Measurements from ENCODE around the gene DEDD2.

The DEDD2 gene

GRCh38 chr19:42248270-42249148 is 31.0 kb upstream of the DEDD2 start:
- DNase-seq (ENCODE audit: low spot score): no peak

GRCh38 chr19:42247640-42248199 is 30.2 kb upstream of the DEDD2 start:
- DNase-seq (ENCODE audit: low spot score): no peak

GRCh38 chr19:42246922-42247639 is 29.6 kb upstream of the DEDD2 start:
- DNase-seq (ENCODE audit: low spot score): no peak

GRCh38 chr19:42246143-42246921 is 28.9 kb upstream of the DEDD2 start:
- DNase-seq (ENCODE audit: low spot score): peak; percentile 1

GRCh38 chr19:42245231-42245630 is 27.8 kb upstream of the DEDD2 start:
- no peak for DNase-seq (ENCODE audit: low spot score)

- peak; percentile 94 for DNase-seq (ENCODE audit: low spot score)
Observed at GRCh38 chr19:42244347-42245220, 27.1 kb upstream of the DEDD2 start.

- DNase-seq (ENCODE audit: low spot score): peak; percentile 98
Observed at GRCh38 chr19:42242512-42243409, 25.3 kb upstream of the DEDD2 start, which contains the start of gene GSK3A. Gene GSK3A, minus strand, starts transcription at chr19:42242602. Its CDS starts 137 bp downstream, at chr19:42242465.

GRCh38 chr19:42242069-42242511 is 24.6 kb upstream of the DEDD2 start:
- no peak for DNase-seq (ENCODE audit: low spot score)

- no peak for DNase-seq (ENCODE audit: low spot score)
Observed at GRCh38 chr19:42241279-42241678, 23.8 kb upstream of the DEDD2 start.

- no peak for DNase-seq (ENCODE audit: low spot score)
Observed at GRCh38 chr19:42239544-42240220, 22.2 kb upstream of the DEDD2 start.

GRCh38 chr19:42235181-42235580 is 17.7 kb upstream of the DEDD2 start:
- no peak for DNase-seq (ENCODE audit: low spot score)

- DNase-seq (ENCODE audit: low spot score): no peak
Observed at GRCh38 chr19:42234364-42234763, 16.9 kb upstream of the DEDD2 start.

- no peak for DNase-seq (ENCODE audit: low spot score)
Observed at GRCh38 chr19:42233678-42234292, 16.3 kb upstream of the DEDD2 start.

GRCh38 chr19:42233106-42233505 is 15.6 kb upstream of the DEDD2 start:
- DNase-seq (ENCODE audit: low spot score): no peak

GRCh38 chr19:42232435-42232834 is 15.0 kb upstream of the DEDD2 start:
- no peak for DNase-seq (ENCODE audit: low spot score)

- DNase-seq (ENCODE audit: low spot score): no peak
Observed at GRCh38 chr19:42230571-42230970, 13.1 kb upstream of the DEDD2 start.

GRCh38 chr19:42229855-42230351 is 12.4 kb upstream of the DEDD2 start:
- no peak for DNase-seq (ENCODE audit: low spot score)

- no peak for DNase-seq (ENCODE audit: low spot score)
Observed at GRCh38 chr19:42229301-42229854, 11.9 kb upstream of the DEDD2 start.

Data from LoVo (cell line).